GM23338 (cell line): Measurements from ENCODE around the gene RNF220. TPM values are rescaled to one million over a fixed set of nuclear protein-coding genes. Genes with fewer than 3 reads are reported as not detected.

Experiments
- ATAC-seq: fragments of 200-7000 bp; cut with Tn5 transposase; 3 replicates; pipeline ENCODE4 v1.9.1; 2020
- DNase-seq: peaks from one replicate; pipeline ENCODE4 v3.0.0-alpha.2; 2015; ENCODE audit warnings: low spot score
- H2AFZ ChIP-seq: fragments of 200-600 bp; sonication (generic); 2 replicates; pipeline ENCODE4 v1.8.0; 2016; ENCODE audit warnings: antibody characterized with exemption, mild to moderate bottlenecking, moderate library complexity
- H3F3A ChIP-seq: fragments of 200-600 bp; sonication (generic); replicated peaks from 2 replicates; pipeline ENCODE4 v1.8.0; 2017; ENCODE audit warnings: antibody characterized with exemption, mixed run types, low read depth
- H3K27ac ChIP-seq: fragments of 200-600 bp; sonication (generic); 2 replicates; pipeline ENCODE4 v1.6.1; 2016; ENCODE audit warnings: low read depth
- H3K27me3 ChIP-seq: fragments of 200-600 bp; sonication (generic); 2 replicates; pipeline ENCODE4 v1.8.0; 2016; ENCODE audit warnings: mild to moderate bottlenecking, mixed run types, moderate library complexity; ENCODE audit not compliant: insufficient read depth
- H3K36me3 ChIP-seq: fragments of 200-600 bp; sonication (generic); 2 replicates; pipeline ENCODE4 v1.8.0; 2016; ENCODE audit warnings: mild to moderate bottlenecking; ENCODE audit not compliant: insufficient read depth
- H3K4me1 ChIP-seq: fragments of 200-600 bp; sonication (generic); 2 replicates; pipeline ENCODE4 v1.8.0; 2016; ENCODE audit warnings: mild to moderate bottlenecking, moderate library complexity; ENCODE audit not compliant: insufficient read depth
- H3K4me2 ChIP-seq: fragments of 200-600 bp; sonication (generic); 2 replicates; pipeline ENCODE4 v1.7.1; 2017; ENCODE audit warnings: mixed run types
- H3K4me3 ChIP-seq: fragments of 200-600 bp; sonication (generic); 2 replicates; pipeline ENCODE4 v1.6.1; 2016; ENCODE audit warnings: mixed run types
- H3K79me2 ChIP-seq: fragments of 200-600 bp; sonication (generic); replicated peaks from 2 replicates; pipeline ENCODE4 v1.8.0; 2017; ENCODE audit warnings: mild to moderate bottlenecking; ENCODE audit not compliant: insufficient read depth
- H3K9me2 ChIP-seq: fragments of 200-600 bp; sonication (generic); 2 replicates; pipeline ENCODE4 v1.8.0; 2017; ENCODE audit not compliant: insufficient read depth
- H4K20me1 ChIP-seq: fragments of 200-600 bp; sonication (generic); replicated peaks from 2 replicates; pipeline ENCODE4 v1.8.0; 2017; ENCODE audit warnings: mild to moderate bottlenecking; ENCODE audit not compliant: insufficient read depth
- H3K27ac Mint-ChIP-seq: 2 replicates; pipeline ENCODE4 v1.8.0; 2020; ENCODE audit warnings: inconsistent platforms, mild to moderate bottlenecking, moderate library complexity, mixed read lengths
- H3K27me3 Mint-ChIP-seq: 3 replicates; pipeline ENCODE4 v1.8.0; 2022; ENCODE audit warnings: low read depth, mild to moderate bottlenecking, moderate library complexity, mixed read lengths, inconsistent platforms; ENCODE audit not compliant: insufficient read depth, poor library complexity
- H3K36me3 Mint-ChIP-seq: 3 replicates; pipeline ENCODE4 v1.8.0; 2021; ENCODE audit warnings: low read depth, mild to moderate bottlenecking, inconsistent platforms, moderate library complexity, mixed read lengths
- H3K4me1 Mint-ChIP-seq: 3 replicates; pipeline ENCODE4 v1.8.0; 2020; ENCODE audit warnings: mild to moderate bottlenecking, inconsistent platforms, mixed read lengths
- H3K4me3 Mint-ChIP-seq: 3 replicates; pipeline ENCODE4 v1.8.0; 2021; ENCODE audit warnings: moderate library complexity, mild to moderate bottlenecking, inconsistent platforms, mixed read lengths
- H3K9me3 Mint-ChIP-seq: 3 replicates; pipeline ENCODE4 v1.8.0; 2020; ENCODE audit warnings: moderate library complexity, mild to moderate bottlenecking, inconsistent platforms, mixed read lengths
- CREB1 ChIP-seq: fragments of 250-450 bp; sonication (Bioruptor Pico); IDR thresholded peaks from 2 replicates; pipeline ENCODE4 v1.5.0; 2020; ENCODE audit warnings: low read depth, mild to moderate bottlenecking, moderate library complexity
- CTCF ChIP-seq, 2 experiments: fragments of 200-600 bp in 1 of 2; sonication (generic) in 1 of 2; conservative IDR thresholded peaks; 2 replicates each; pipeline versions ENCODE4 v1.5.1 to v1.6.1; 2016 to 2017; ENCODE audit warnings: antibody characterized with exemption in 2 of 2, low read depth in 2 of 2, mild to moderate bottlenecking in 2 of 2, moderate library complexity in 1 of 2
- EZH2 ChIP-seq: fragments of 200-600 bp; sonication (generic); IDR thresholded peaks from one replicate; pipeline ENCODE4 v1.8.0; 2017; ENCODE audit warnings: antibody characterized with exemption, mild to moderate bottlenecking, low read depth; ENCODE audit not compliant: unreplicated experiment
- EZH2phosphoT487 ChIP-seq: fragments of 200-600 bp; sonication (generic); IDR thresholded peaks from one replicate; pipeline ENCODE4 v1.8.1; 2018; ENCODE audit warnings: antibody characterized with exemption; ENCODE audit not compliant: unreplicated experiment
- JUNB ChIP-seq: IDR thresholded peaks from one replicate; pipeline ENCODE4 v1.6.1; 2016; ENCODE audit warnings: antibody characterized with exemption; ENCODE audit not compliant: unreplicated experiment
- NANOG ChIP-seq: IDR thresholded peaks from 2 replicates; pipeline ENCODE4 v1.6.1; 2016; ENCODE audit warnings: antibody characterized with exemption, borderline replicate concordance
- POLR2AphosphoS5 ChIP-seq: IDR thresholded peaks from 2 replicates; pipeline ENCODE4 v1.6.1; 2016; ENCODE audit warnings: antibody characterized with exemption, low read depth
- STAT1 ChIP-seq: IDR thresholded peaks from one replicate; pipeline ENCODE4 v1.6.1; 2016; ENCODE audit warnings: antibody characterized with exemption; ENCODE audit not compliant: unreplicated experiment
- ZNF114 ChIP-seq: fragments of 250-450 bp; sonication (Bioruptor Pico); IDR thresholded peaks from 2 replicates; pipeline ENCODE4 v1.5.0; 2020; ENCODE audit warnings: mild to moderate bottlenecking, moderate library complexity
- ZNF331 ChIP-seq: fragments of 250-450 bp; sonication (Bioruptor Pico); IDR thresholded peaks from 2 replicates; pipeline ENCODE4 v1.5.0; 2020; ENCODE audit warnings: low read depth, mild to moderate bottlenecking, moderate library complexity
- polyA plus RNA-seq: library from polyadenylated mRNA; unstranded; fragments of >200 nt; fragmentation: Nextera tagmentation; extraction: Ambion mirVana; gene quantifications from 2 replicates; pipeline ENCODE4 v1.2.1, GENCODE V29; 2016
- total RNA-seq: library from RNA; depleted of rRNA; stranded (reverse); fragments of >200 nt; shearing (Covaris generic); gene quantifications from 2 replicates; pipeline ENCODE4 v1.2.3, GENCODE V29; 2014
- TF ChIP-seq, protein P1 (sequence below): IDR thresholded peaks from 2 replicates; pipeline ENCODE4 v1.6.1; 2016; ENCODE audit warnings: antibody characterized with exemption
- TF ChIP-seq, protein P2 (sequence below): IDR thresholded peaks from one replicate; pipeline ENCODE4 v1.6.1; 2018; ENCODE audit warnings: antibody characterized with exemption; ENCODE audit not compliant: unreplicated experiment
- TF ChIP-seq, protein P3 (sequence below): fragments of 250-450 bp; sonication (Bioruptor Pico); IDR thresholded peaks from 2 replicates; pipeline ENCODE4 v1.5.0; 2020; ENCODE audit warnings: mild to moderate bottlenecking, moderate library complexity

The RNF220 gene
- total and polyA plus RNA-seq, 2 experiments from 2014 or later, result 72.8 to 168 TPM

GRCh38 chr1:44508397-44508745, 103.3 kb downstream of the RNF220 start:
- Mint-ChIP-seq H3K36me3 (no peaks in the 10 kb centered on the region), H3K27me3 (peaks cover 26% of the 10 kb centered on the region), H3K4me1 (peaks cover 70% of the 10 kb centered on the region), H3K4me3 (no peak overlapping the region; the same call in 2 of the 3 replicates), H3K27ac (no peak overlapping the region; the same call in 1 of the 2 replicates), H3K9me3 (no peaks in the 10 kb centered on the region)
- Histone ChIP-seq H3F3A (0 out of 2 replicates have a peak, but pooled peaks cover 10% of the 10 kb centered on the region), H3K4me2 (peak overlapping the region; percentile 70), H3K4me3 (no peak overlapping the region), H3K79me2 (peaks cover 19% of the 10 kb centered on the region), H3K27ac (no peak overlapping the region), H3K4me1 (peaks cover 70% of the 10 kb centered on the region), H4K20me1 (no peaks in the 10 kb centered on the region), H3K36me3 (no peaks in the 10 kb centered on the region), H2AFZ (no peak overlapping the region), H3K27me3 (no peaks in the 10 kb centered on the region), H3K9me2 (peaks cover 8% of the 10 kb centered on the region; the same call in 1 of the 2 replicates)
- no peak for DNase-seq
- TF ChIP-seq, protein P1, sequence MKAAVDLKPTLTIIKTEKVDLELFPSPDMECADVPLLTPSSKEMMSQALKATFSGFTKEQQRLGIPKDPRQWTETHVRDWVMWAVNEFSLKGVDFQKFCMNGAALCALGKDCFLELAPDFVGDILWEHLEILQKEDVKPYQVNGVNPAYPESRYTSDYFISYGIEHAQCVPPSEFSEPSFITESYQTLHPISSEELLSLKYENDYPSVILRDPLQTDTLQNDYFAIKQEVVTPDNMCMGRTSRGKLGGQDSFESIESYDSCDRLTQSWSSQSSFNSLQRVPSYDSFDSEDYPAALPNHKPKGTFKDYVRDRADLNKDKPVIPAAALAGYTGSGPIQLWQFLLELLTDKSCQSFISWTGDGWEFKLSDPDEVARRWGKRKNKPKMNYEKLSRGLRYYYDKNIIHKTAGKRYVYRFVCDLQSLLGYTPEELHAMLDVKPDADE, result no peak
- TF ChIP-seq STAT1 (no peak), ZNF114 (no peak), CTCF (conservative IDR thresholded peaks at IDR 0.05; ENCODE audit: low read depth in 2 of 2) (no peak; a peak in 1 of 4 replicates), NANOG (no peak), POLR2AphosphoS5 (no peak), ZNF331 (no peak), EZH2 (no peak), CREB1 (no peak), EZH2phosphoT487 (no peak), JUNB (no peak)
- TF ChIP-seq, protein P2, sequence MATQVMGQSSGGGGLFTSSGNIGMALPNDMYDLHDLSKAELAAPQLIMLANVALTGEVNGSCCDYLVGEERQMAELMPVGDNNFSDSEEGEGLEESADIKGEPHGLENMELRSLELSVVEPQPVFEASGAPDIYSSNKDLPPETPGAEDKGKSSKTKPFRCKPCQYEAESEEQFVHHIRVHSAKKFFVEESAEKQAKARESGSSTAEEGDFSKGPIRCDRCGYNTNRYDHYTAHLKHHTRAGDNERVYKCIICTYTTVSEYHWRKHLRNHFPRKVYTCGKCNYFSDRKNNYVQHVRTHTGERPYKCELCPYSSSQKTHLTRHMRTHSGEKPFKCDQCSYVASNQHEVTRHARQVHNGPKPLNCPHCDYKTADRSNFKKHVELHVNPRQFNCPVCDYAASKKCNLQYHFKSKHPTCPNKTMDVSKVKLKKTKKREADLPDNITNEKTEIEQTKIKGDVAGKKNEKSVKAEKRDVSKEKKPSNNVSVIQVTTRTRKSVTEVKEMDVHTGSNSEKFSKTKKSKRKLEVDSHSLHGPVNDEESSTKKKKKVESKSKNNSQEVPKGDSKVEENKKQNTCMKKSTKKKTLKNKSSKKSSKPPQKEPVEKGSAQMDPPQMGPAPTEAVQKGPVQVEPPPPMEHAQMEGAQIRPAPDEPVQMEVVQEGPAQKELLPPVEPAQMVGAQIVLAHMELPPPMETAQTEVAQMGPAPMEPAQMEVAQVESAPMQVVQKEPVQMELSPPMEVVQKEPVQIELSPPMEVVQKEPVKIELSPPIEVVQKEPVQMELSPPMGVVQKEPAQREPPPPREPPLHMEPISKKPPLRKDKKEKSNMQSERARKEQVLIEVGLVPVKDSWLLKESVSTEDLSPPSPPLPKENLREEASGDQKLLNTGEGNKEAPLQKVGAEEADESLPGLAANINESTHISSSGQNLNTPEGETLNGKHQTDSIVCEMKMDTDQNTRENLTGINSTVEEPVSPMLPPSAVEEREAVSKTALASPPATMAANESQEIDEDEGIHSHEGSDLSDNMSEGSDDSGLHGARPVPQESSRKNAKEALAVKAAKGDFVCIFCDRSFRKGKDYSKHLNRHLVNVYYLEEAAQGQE, result no peak
- TF ChIP-seq, protein P3, sequence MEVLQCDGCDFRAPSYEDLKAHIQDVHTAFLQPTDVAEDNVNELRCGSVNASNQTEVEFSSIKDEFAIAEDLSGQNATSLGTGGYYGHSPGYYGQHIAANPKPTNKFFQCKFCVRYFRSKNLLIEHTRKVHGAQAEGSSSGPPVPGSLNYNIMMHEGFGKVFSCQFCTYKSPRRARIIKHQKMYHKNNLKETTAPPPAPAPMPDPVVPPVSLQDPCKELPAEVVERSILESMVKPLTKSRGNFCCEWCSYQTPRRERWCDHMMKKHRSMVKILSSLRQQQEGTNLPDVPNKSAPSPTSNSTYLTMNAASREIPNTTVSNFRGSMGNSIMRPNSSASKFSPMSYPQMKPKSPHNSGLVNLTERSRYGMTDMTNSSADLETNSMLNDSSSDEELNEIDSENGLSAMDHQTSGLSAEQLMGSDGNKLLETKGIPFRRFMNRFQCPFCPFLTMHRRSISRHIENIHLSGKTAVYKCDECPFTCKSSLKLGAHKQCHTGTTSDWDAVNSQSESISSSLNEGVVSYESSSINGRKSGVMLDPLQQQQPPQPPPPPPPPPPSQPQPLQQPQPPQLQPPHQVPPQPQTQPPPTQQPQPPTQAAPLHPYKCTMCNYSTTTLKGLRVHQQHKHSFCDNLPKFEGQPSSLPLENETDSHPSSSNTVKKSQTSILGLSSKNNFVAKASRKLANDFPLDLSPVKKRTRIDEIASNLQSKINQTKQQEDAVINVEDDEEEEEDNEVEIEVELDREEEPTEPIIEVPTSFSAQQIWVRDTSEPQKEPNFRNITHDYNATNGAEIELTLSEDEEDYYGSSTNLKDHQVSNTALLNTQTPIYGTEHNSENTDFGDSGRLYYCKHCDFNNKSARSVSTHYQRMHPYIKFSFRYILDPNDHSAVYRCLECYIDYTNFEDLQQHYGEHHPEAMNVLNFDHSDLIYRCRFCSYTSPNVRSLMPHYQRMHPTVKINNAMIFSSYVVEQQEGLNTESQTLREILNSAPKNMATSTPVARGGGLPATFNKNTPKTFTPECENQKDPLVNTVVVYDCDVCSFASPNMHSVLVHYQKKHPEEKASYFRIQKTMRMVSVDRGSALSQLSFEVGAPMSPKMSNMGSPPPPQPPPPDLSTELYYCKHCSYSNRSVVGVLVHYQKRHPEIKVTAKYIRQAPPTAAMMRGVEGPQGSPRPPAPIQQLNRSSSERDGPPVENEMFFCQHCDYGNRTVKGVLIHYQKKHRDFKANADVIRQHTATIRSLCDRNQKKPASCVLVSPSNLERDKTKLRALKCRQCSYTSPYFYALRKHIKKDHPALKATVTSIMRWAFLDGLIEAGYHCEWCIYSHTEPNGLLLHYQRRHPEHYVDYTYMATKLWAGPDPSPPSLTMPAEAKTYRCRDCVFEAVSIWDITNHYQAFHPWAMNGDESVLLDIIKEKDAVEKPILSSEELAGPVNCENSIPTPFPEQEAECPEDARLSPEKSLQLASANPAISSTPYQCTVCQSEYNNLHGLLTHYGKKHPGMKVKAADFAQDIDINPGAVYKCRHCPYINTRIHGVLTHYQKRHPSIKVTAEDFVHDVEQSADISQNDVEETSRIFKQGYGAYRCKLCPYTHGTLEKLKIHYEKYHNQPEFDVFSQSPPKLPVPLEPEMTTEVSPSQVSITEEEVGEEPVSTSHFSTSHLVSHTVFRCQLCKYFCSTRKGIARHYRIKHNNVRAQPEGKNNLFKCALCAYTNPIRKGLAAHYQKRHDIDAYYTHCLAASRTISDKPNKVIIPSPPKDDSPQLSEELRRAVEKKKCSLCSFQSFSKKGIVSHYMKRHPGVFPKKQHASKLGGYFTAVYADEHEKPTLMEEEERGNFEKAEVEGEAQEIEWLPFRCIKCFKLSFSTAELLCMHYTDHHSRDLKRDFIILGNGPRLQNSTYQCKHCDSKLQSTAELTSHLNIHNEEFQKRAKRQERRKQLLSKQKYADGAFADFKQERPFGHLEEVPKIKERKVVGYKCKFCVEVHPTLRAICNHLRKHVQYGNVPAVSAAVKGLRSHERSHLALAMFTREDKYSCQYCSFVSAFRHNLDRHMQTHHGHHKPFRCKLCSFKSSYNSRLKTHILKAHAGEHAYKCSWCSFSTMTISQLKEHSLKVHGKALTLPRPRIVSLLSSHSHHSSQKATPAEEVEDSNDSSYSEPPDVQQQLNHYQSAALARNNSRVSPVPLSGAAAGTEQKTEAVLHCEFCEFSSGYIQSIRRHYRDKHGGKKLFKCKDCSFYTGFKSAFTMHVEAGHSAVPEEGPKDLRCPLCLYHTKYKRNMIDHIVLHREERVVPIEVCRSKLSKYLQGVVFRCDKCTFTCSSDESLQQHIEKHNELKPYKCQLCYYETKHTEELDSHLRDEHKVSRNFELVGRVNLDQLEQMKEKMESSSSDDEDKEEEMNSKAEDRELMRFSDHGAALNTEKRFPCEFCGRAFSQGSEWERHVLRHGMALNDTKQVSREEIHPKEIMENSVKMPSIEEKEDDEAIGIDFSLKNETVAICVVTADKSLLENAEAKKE (CRISPR knock-in tag), result no peak
- no peak for ATAC-seq
